Hepatocyte (in vitro differentiated cells): ENCODE measurements around the gene SLC34A3. TPM values are rescaled to one million over a fixed set of nuclear protein-coding genes. Genes with fewer than 3 reads are reported as not detected.
A peak's percentile ranks its signal among the peaks of the same experiment; 100 is the strongest.

Source experiments
- DNase-seq: peaks from one replicate; pipeline ENCODE4 v3.0.0-alpha.2; 2016; ENCODE audit warnings: low spot score
- H2AFZ ChIP-seq: fragments of 200-600 bp; sonication (generic); 2 replicates; pipeline ENCODE4 v1.6.0; 2016; ENCODE audit warnings: antibody characterized with exemption, mild to moderate bottlenecking
- H3K27ac ChIP-seq: fragments of 200-600 bp; sonication (generic); 2 replicates; pipeline ENCODE4 v1.5.1; 2016; ENCODE audit warnings: mild to moderate bottlenecking
- H3K27me3 ChIP-seq: fragments of 200-600 bp; sonication (generic); 2 replicates; pipeline ENCODE4 v1.6.1; 2016
- H3K36me3 ChIP-seq: fragments of 200-600 bp; sonication (generic); replicated peaks from 2 replicates; pipeline ENCODE4 v1.5.1; 2016; ENCODE audit warnings: low read depth; ENCODE audit not compliant: insufficient read depth
- H3K4me1 ChIP-seq: fragments of 200-600 bp; sonication (generic); 2 replicates; pipeline ENCODE4 v1.5.1; 2016; ENCODE audit warnings: mild to moderate bottlenecking, moderate library complexity; ENCODE audit not compliant: insufficient read depth
- H3K4me2 ChIP-seq: fragments of 200-600 bp; sonication (generic); 2 replicates; pipeline ENCODE4 v1.6.0; 2016
- H3K4me3 ChIP-seq: fragments of 200-600 bp; sonication (generic); 2 replicates; pipeline ENCODE4 v1.5.1; 2016; ENCODE audit warnings: mild to moderate bottlenecking
- H3K79me2 ChIP-seq: fragments of 200-600 bp; sonication (generic); 2 replicates; pipeline ENCODE4 v1.6.0; 2017; ENCODE audit warnings: mild to moderate bottlenecking
- H3K9me2 ChIP-seq: fragments of 200-600 bp; sonication (generic); replicated peaks from 2 replicates; pipeline ENCODE4 v1.6.0; 2017; ENCODE audit warnings: mild to moderate bottlenecking; ENCODE audit not compliant: insufficient read depth
- H3K9me3 ChIP-seq: fragments of 200-600 bp; sonication (generic); 2 replicates; pipeline ENCODE4 v1.5.1; 2016; ENCODE audit warnings: low read depth, mild to moderate bottlenecking
- H4K20me1 ChIP-seq: fragments of 200-600 bp; sonication (generic); 2 replicates; pipeline ENCODE4 v1.6.0; 2016; ENCODE audit warnings: mild to moderate bottlenecking; ENCODE audit not compliant: insufficient read depth, poor library complexity, severe bottlenecking
- EZH2 ChIP-seq: fragments of 200-600 bp; sonication (generic); IDR thresholded peaks from 2 replicates; pipeline ENCODE4 v1.6.1; 2016; ENCODE audit warnings: antibody characterized with exemption, mild to moderate bottlenecking, borderline replicate concordance
- EZH2phosphoT487 ChIP-seq: fragments of 200-600 bp; sonication (generic); IDR thresholded peaks from one replicate; pipeline ENCODE4 v1.6.1; 2018; ENCODE audit warnings: antibody characterized with exemption, mild to moderate bottlenecking, low read depth, moderate library complexity; ENCODE audit not compliant: unreplicated experiment, severe bottlenecking
- WGBS: methylation state at CpG from one replicate; pipeline ENCODE4 v1.1.6; 2016; ENCODE audit warnings: low lambda C conversion rate; ENCODE audit errors: missing lambda C conversion rate; 5-methylcytosine and 5-hydroxymethylcytosine counted together
- polyA plus RNA-seq: library from polyadenylated mRNA; unstranded; fragments of >200 nt; fragmentation: Nextera tagmentation; extraction: Ambion mirVana; gene quantifications from 2 replicates; pipeline ENCODE4 v1.2.1, GENCODE V29; 2016
- total RNA-seq: library from RNA; depleted of rRNA; stranded (reverse); fragments of >200 nt; gene quantifications from 2 replicates; pipeline ENCODE4 v1.2.3, GENCODE V29; 2014
- TF ChIP-seq, protein P1 (sequence below): fragments of 200-600 bp; sonication (generic); IDR thresholded peaks from 2 replicates; pipeline ENCODE4 v1.5.1; 2016; ENCODE audit warnings: antibody characterized with exemption, mild to moderate bottlenecking; ENCODE audit not compliant: poor library complexity

Gene SLC34A3
- total and polyA plus RNA-seq, 2 experiments from 2014 or later = 2.7 to 4.7 TPM

DNA sequence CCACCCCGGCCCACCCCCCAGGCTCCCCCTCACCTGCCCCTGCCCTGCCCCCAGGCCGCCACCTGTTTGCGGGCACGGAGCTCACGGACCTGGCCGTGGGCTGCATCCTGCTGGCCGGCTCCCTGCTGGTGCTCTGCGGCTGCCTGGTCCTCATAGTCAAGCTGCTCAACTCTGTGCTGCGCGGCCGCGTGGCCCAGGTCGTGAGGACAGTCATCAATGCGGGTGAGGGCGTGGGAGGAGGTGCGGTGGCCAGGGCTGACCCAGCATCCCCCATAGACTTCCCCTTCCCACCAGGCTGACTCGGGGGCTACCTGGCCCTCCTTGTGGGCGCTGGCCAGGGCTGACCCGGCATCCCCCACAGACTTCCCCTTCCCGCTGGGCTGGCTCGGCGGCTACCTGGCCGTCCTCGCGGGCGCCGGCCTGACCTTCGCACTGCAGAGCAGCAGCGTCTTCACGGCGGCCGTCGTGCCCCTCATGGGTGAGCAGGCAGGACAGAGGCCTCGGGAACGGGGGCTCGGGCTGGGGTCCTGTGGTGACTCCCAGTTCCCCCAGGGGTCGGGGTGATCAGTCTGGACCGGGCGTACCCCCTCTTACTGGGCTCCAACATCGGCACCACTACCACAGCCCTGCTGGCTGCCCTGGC is 3.5 kb downstream of the SLC34A3 start:
- Histone ChIP-seq H3K27ac (no peak overlapping the region), H3K36me3 (no peaks in the 10 kb centered on the region), H3K79me2 (peaks cover 26% of the 10 kb centered on the region), H3K4me3 (no peak overlapping the region), H3K4me2 (peak overlapping the region; percentile 82), H3K27me3 (no peaks in the 10 kb centered on the region), H4K20me1 (no peaks in the 10 kb centered on the region), H3K4me1 (peaks cover 41% of the 10 kb centered on the region), H3K9me3 (no peaks in the 10 kb centered on the region), H2AFZ (no peak overlapping the region), H3K9me2 (no peaks in the 10 kb centered on the region)
- DNase-seq = no peak
- TF ChIP-seq EZH2 (no peak), EZH2phosphoT487 (no peak)
- TF ChIP-seq, protein P1, sequence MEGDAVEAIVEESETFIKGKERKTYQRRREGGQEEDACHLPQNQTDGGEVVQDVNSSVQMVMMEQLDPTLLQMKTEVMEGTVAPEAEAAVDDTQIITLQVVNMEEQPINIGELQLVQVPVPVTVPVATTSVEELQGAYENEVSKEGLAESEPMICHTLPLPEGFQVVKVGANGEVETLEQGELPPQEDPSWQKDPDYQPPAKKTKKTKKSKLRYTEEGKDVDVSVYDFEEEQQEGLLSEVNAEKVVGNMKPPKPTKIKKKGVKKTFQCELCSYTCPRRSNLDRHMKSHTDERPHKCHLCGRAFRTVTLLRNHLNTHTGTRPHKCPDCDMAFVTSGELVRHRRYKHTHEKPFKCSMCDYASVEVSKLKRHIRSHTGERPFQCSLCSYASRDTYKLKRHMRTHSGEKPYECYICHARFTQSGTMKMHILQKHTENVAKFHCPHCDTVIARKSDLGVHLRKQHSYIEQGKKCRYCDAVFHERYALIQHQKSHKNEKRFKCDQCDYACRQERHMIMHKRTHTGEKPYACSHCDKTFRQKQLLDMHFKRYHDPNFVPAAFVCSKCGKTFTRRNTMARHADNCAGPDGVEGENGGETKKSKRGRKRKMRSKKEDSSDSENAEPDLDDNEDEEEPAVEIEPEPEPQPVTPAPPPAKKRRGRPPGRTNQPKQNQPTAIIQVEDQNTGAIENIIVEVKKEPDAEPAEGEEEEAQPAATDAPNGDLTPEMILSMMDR = no peak
- WGBS = 88% methylated on average over 38 of the region's 40 CpGs

DNA sequence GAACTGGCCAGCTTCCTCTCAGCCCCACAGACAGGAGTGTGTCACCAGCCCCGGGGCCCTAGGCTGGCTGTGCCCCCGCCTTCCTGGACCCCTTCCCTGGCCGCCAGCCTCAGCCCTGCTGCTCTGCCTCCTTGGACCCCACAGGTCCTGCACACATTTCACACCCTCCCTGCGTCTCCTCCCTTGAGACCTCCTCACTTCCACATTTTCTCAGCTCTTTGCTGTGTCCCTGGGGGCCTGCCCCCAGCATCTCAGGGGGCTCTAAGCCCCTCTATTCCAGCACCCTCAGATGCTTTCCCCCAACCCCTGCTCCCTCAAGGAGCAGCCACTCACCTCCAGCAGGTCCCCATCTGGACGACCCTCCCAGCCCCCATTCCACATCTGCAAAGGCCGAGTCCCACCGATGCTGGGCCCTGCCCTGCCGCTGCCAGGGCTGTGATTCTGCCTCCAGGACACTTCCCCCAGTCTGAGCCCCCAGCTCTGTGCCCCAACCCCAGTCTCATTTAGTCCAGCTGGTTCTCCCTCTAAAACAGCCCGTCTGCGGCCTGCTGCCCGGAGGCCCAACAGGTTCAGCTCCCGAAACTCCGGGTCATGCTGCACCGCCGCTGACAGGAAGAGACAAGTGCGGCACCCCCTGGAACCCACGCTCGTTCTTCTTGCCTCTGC is 4.2 kb downstream of the SLC34A3 start:
- TF ChIP-seq, protein P1 = no peak
- no peak for TF ChIP-seq EZH2phosphoT487
- TF ChIP-seq EZH2 = no peak
- Histone ChIP-seq H3K79me2 (peaks cover 33% of the 10 kb centered on the region), H3K4me3 (no peak overlapping the region), H3K4me1 (peaks cover 40% of the 10 kb centered on the region), H3K9me2 (no peaks in the 10 kb centered on the region), H2AFZ (no peak overlapping the region), H3K9me3 (no peaks in the 10 kb centered on the region), H4K20me1 (no peaks in the 10 kb centered on the region), H3K27me3 (no peaks in the 10 kb centered on the region), H3K27ac (no peak overlapping the region), H3K4me2 (peak overlapping the region; percentile 82), H3K36me3 (no peaks in the 10 kb centered on the region)
- WGBS = 85% methylated on average over 17 of the region's 18 CpGs
- DNase-seq = no peak

DNA sequence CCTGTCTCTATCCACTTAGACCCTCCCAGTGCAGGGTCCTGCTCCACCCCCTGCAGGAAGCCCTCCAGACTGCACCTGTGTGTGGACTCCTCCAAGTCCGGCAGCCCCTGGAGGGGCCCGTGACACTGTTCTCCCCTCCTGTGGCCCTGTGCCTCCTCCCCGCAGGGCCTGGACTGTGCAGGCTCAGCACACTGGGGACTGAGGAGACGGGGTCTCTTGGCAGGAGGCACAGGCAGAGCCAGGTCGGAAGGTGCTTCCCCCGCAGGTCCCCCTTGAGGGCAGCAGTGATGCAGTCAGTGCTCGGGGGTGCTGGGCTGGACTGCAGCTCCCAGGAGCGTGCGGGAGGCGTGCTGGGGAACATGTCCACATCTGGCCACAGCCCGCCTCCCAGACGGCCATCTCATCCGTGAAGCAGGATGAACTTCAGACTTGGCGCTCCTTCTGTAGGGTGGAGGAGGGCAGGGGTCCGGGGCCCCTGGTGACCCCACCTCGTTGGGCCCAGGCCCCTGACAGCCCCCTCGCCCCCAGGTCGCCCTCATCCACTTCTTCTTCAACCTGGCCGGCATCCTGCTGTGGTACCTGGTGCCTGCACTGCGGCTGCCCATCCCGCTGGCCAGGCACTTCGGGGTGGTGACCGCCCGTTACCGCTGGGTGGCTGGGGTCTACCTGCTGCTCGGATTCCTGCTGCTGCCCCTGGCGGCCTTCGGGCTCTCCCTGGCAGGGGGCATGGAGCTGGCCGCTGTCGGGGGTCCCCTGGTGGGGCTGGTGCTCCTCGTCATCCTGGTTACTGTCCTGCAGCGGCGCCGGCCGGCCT is 4.9 kb downstream of the SLC34A3 start:
- Histone ChIP-seq H2AFZ (no peak overlapping the region), H4K20me1 (no peaks in the 10 kb centered on the region), H3K79me2 (peaks cover 33% of the 10 kb centered on the region), H3K4me2 (peak overlapping the region; percentile 82), H3K36me3 (no peaks in the 10 kb centered on the region), H3K9me3 (no peaks in the 10 kb centered on the region), H3K4me1 (peaks cover 33% of the 10 kb centered on the region), H3K27me3 (no peaks in the 10 kb centered on the region), H3K4me3 (no peak overlapping the region), H3K9me2 (no peaks in the 10 kb centered on the region), H3K27ac (peak overlapping the region; percentile 57)
- 83% methylated on average over 29 of the region's 35 CpGs for WGBS
- no peak for TF ChIP-seq EZH2phosphoT487
- TF ChIP-seq, protein P1 = peak; percentile 5
- DNase-seq = no peak
